Thyroid gland (tissue), 4 donors: Measurements from ENCODE around the gene FNDC5. TPM values are rescaled to one million over a fixed set of nuclear protein-coding genes. Genes with fewer than 3 reads are reported as not detected.

Experiments used
- DNase-seq, 2 donors: peaks; one replicate each; pipeline ENCODE4 v3.0.0-alpha.2; 2019
- H3K27ac ChIP-seq, 3 donors: fragments of 200-600 bp; sonication (generic); 1 replicate in 2 of 3; 2 replicates in 1 of 3; pipeline ENCODE4 v1.5.1; 2016 to 2019; ENCODE audit warnings: mild to moderate bottlenecking in 1 of 3, moderate library complexity in 1 of 3
- H3K27me3 ChIP-seq: fragments of 200-600 bp; sonication (generic); one replicate; pipeline ENCODE4 v1.5.1; 2019
- H3K36me3 ChIP-seq, 2 donors: fragments of 200-600 bp; sonication (generic); one replicate each; pipeline ENCODE4 v1.5.1; 2016 to 2019
- H3K4me1 ChIP-seq, 2 donors: fragments of 200-600 bp; sonication (generic); one replicate each; pipeline ENCODE4 v1.5.1; 2017 to 2019
- H3K4me3 ChIP-seq, 3 donors: fragments of 200-600 bp; sonication (generic); replicated peaks in 1 of 3; 1 replicate in 2 of 3; 2 replicates in 1 of 3; pipeline ENCODE4 v1.5.1; 2016; ENCODE audit warnings: mild to moderate bottlenecking in 1 of 3
- H3K9me3 ChIP-seq: fragments of 200-600 bp; sonication (generic); one replicate; pipeline ENCODE4 v1.5.1; 2017
- CTCF ChIP-seq, 6 experiments: fragments of 200-600 bp in 3 of 6; fragments of 450-650 bp in 3 of 6; sonication (generic) in 3 of 6; IDR thresholded peaks; one replicate each; pipeline ENCODE4 v1.5.1; 2016 to 2019; ENCODE audit warnings: antibody characterized with exemption in 6 of 6, mild to moderate bottlenecking in 2 of 6, inconsistent platforms in 1 of 6, moderate library complexity in 1 of 6
- POLR2A ChIP-seq, 2 donors: fragments of 450-650 bp; IDR thresholded peaks; one replicate each; pipeline ENCODE4 v1.6.1; 2017; ENCODE audit warnings: antibody characterized with exemption in 2 of 2, mild to moderate bottlenecking in 2 of 2, moderate library complexity in 1 of 2
- WGBS, 2 donors: methylation state at CpG; one replicate each; pipeline ENCODE4 v1.1.5; 2017; 5-methylcytosine and 5-hydroxymethylcytosine counted together
- intact Hi-C: fragments of 100-400 bp; cut with DNase I; formaldehyde crosslinking; loops from one replicate; pipeline ENCODE4 v1.15.1; 2023
- total RNA-seq, 4 donors: library from RNA; depleted of rRNA; stranded (reverse); fragments of >200 nt; gene quantifications; one replicate each; pipeline ENCODE4 v1.2.3, GENCODE V29; 2016

The FNDC5 gene
- total RNA-seq, 4 donors from 2014 or later = 0.27 to 4.0 (median 1.5) TPM

- no peak for DNase-seq
- Histone ChIP-seq H3K4me3 (no peak overlapping the region), H3K4me1 (peaks cover 0 to 24% of the 10 kb centered on the region in 2 donors), H3K27ac (no peak overlapping the region), H3K27me3 (no peaks in the 10 kb centered on the region), H3K36me3 (no peaks in the 10 kb centered on the region), H3K9me3 (no peaks in the 10 kb centered on the region)
- TF ChIP-seq POLR2A (IDR thresholded peaks at IDR 0.05) (no peak), CTCF (IDR thresholded peaks at IDR 0.05) (no peak)
- intact Hi-C loops = loop anchor here (5.0 to 10.0 kb wide), 3 partner anchors 158 to 465 kb away; no protein-coding TSS in a partner anchor
- WGBS, 2 donors = 58 to 70% methylated on average over 10 to 15 of the region's 16 CpGs
Measured at GRCh38 chr1:32869923-32870614, 643 bp downstream of the FNDC5 start.

GRCh38 chr1:32868806-32869455 is 1.8 kb downstream of the FNDC5 start:
- TF ChIP-seq CTCF (IDR thresholded peaks at IDR 0.05) (no peak), POLR2A (IDR thresholded peaks at IDR 0.05) (no peak)
- Histone ChIP-seq H3K27ac (no peak overlapping the region), H3K4me3 (no peak overlapping the region), H3K36me3 (no peaks in the 10 kb centered on the region), H3K9me3 (no peaks in the 10 kb centered on the region), H3K4me1 (peaks cover under 1 to 31% of the 10 kb centered on the region in 2 donors), H3K27me3 (no peaks in the 10 kb centered on the region)
- DNase-seq = no peak
- WGBS, 2 donors = 90 to 94% methylated on average over 9 of the region's 9 CpGs
- intact Hi-C loops = no loop called here

- no peaks in the 10 kb centered on the region for H3K36me3 ChIP-seq
- no peak overlapping the region for H3K4me3 ChIP-seq
- no peaks in the 10 kb centered on the region for H3K9me3 ChIP-seq
- H3K4me1 ChIP-seq = peaks cover 7 to 39% of the 10 kb centered on the region in 2 donors
- no peak for DNase-seq
- intact Hi-C loops = no loop called here
- no peak overlapping the region for H3K27ac ChIP-seq
- 94 to 96% methylated on average over 10 to 13 of the region's 13 CpGs for WGBS, 2 donors
- no peaks in the 10 kb centered on the region for H3K27me3 ChIP-seq
- TF ChIP-seq POLR2A (IDR thresholded peaks at IDR 0.05) = no peak
Measured at GRCh38 chr1:32868085-32868484, 2.6 kb downstream of the FNDC5 start.

- no peak for DNase-seq
- intact Hi-C loops = no loop called here
- 95 to 97% methylated on average over 7 of the region's 7 CpGs for WGBS, 2 donors
- Histone ChIP-seq H3K36me3 (no peaks in the 10 kb centered on the region), H3K4me1 (peaks cover 7 to 36% of the 10 kb centered on the region in 2 donors), H3K27me3 (no peaks in the 10 kb centered on the region), H3K4me3 (no peak overlapping the region), H3K9me3 (no peaks in the 10 kb centered on the region), H3K27ac (no peak overlapping the region)
- TF ChIP-seq POLR2A (IDR thresholded peaks at IDR 0.05) (no peak), CTCF (IDR thresholded peaks at IDR 0.05) (no peak)
Measured at GRCh38 chr1:32867671-32868070, 3.0 kb downstream of the FNDC5 start.

GRCh38 chr1:32867151-32867550 is 3.6 kb downstream of the FNDC5 start:
- no peak overlapping the region for H3K27ac ChIP-seq

More at GRCh38 chr1:32867151-32867550, 3.6 kb downstream of the FNDC5 start:
- no peaks in the 10 kb centered on the region for H3K27me3 ChIP-seq
- no peaks in the 10 kb centered on the region for H3K9me3 ChIP-seq
- WGBS, 2 donors = 80 to 83% methylated on average over 5 of the region's 5 CpGs
- DNase-seq = no peak
- H3K4me1 ChIP-seq = peaks cover 7 to 31% of the 10 kb centered on the region in 2 donors
- TF ChIP-seq CTCF (IDR thresholded peaks at IDR 0.05) = no peak
- TF ChIP-seq POLR2A (IDR thresholded peaks at IDR 0.05) = no peak
- H3K4me3 ChIP-seq = no peak overlapping the region
- intact Hi-C loops = no loop called here
- no peaks in the 10 kb centered on the region for H3K36me3 ChIP-seq
